GM21619 (cell line): Measurements from ENCODE around the gene PDZD2.

Experiments used
- ATAC-seq: cut with Tn5 transposase; IDR thresholded peaks from one replicate; pipeline ENCODE4 v1.9.1; 2021; ENCODE audit not compliant: unreplicated experiment

Gene PDZD2

GRCh38 chr5:31637851-31638250, 1.1 kb upstream of the PDZD2 start:
- no peak for ATAC-seq

GRCh38 chr5:31638345-31638744, 586 bp upstream of the PDZD2 start:
- ATAC-seq: peak; percentile 7

- ATAC-seq: peak; percentile 1
These were observed 815 bp downstream of the PDZD2 start for GRCh38 chr5:31639481-31640411.

- ATAC-seq: no peak
These were observed 1.6 kb downstream of the PDZD2 start for GRCh38 chr5:31640573-31640972.

- no peak for ATAC-seq
These were observed 2.1 kb downstream of the PDZD2 start for GRCh38 chr5:31641059-31641458.

- ATAC-seq: no peak
These were observed 2.6 kb downstream of the PDZD2 start for GRCh38 chr5:31641575-31641974.

GRCh38 chr5:31645420-31646081, 6.6 kb downstream of the PDZD2 start:
- ATAC-seq: no peak

- no peak for ATAC-seq
These were observed 9.4 kb downstream of the PDZD2 start for GRCh38 chr5:31648326-31648725.

GRCh38 chr5:31651241-31651640, 12.3 kb downstream of the PDZD2 start:
- no peak for ATAC-seq

GRCh38 chr5:31655491-31655890, 16.6 kb downstream of the PDZD2 start:
- no peak for ATAC-seq

- ATAC-seq: no peak
These were observed 17.9 kb downstream of the PDZD2 start for GRCh38 chr5:31656806-31657205.

GRCh38 chr5:31657315-31657979, 18.5 kb downstream of the PDZD2 start:
- no peak for ATAC-seq

GRCh38 chr5:31661257-31661656, 22.3 kb downstream of the PDZD2 start:
- no peak for ATAC-seq

GRCh38 chr5:31663519-31663918, 24.6 kb downstream of the PDZD2 start:
- ATAC-seq: no peak

GRCh38 chr5:31664566-31664965, 25.6 kb downstream of the PDZD2 start:
- ATAC-seq: no peak

- no peak for ATAC-seq
These were observed 32.4 kb downstream of the PDZD2 start for GRCh38 chr5:31671339-31671741.

GRCh38 chr5:31674371-31674951, 35.5 kb downstream of the PDZD2 start:
- ATAC-seq: no peak

- no peak for ATAC-seq
These were observed 36.5 kb downstream of the PDZD2 start for GRCh38 chr5:31675472-31675871.

- ATAC-seq: no peak
These were observed 39.2 kb downstream of the PDZD2 start for GRCh38 chr5:31678180-31678579.

- no peak for ATAC-seq
These were observed 41.6 kb downstream of the PDZD2 start for GRCh38 chr5:31680528-31680927.

- no peak for ATAC-seq
These were observed 43.1 kb downstream of the PDZD2 start for GRCh38 chr5:31682025-31682424.
